Right renal pelvis (tissue), 4 donors: ENCODE data around the gene ASCC2. TPM values are rescaled to one million over a fixed set of nuclear protein-coding genes. Genes with fewer than 3 reads are reported as not detected.

Experiments
- DNase-seq, 4 donors: peaks; one replicate each; pipeline ENCODE4 v3.0.0-alpha.2; 2013; ENCODE audit warnings: low read depth in 4 of 4, low spot score in 3 of 4, missing footprints in 1 of 4
- polyA plus RNA-seq, 4 donors: library from polyadenylated mRNA; unstranded; fragments of 120-200 nt; gene quantifications; one replicate each; pipeline ENCODE4 v1.2.1, GENCODE V29; 2013; ENCODE audit not compliant: insufficient read length in 4 of 4

The ASCC2 gene
- polyA plus RNA-seq, 4 donors = 41.1 to 47.7 (median 42.4) TPM

GRCh38 chr22:29819501-29819900, 18.6 kb downstream of the ASCC2 start:
- DNase-seq = no peak

DNA sequence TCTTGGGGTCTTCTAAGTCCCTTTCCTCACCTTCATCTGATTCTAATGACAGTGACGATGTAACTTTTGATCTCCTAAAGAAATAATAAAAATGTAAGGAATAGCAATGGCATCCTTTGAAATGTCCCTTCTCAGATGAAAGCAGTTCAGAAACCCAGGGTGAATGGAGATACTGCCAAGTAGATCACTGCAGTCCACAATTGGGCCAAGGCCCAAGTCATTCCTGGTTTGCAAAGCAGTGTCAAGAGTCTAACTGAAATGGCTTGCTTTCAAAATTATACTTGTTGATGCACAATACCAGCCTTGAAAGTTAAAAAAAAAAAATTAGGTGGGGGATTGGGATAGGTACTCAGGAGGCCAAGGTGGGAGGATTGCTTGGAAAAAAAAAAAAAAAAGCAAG, 20.4 kb downstream of the ASCC2 start:
- DNase-seq = no peak

DNA sequence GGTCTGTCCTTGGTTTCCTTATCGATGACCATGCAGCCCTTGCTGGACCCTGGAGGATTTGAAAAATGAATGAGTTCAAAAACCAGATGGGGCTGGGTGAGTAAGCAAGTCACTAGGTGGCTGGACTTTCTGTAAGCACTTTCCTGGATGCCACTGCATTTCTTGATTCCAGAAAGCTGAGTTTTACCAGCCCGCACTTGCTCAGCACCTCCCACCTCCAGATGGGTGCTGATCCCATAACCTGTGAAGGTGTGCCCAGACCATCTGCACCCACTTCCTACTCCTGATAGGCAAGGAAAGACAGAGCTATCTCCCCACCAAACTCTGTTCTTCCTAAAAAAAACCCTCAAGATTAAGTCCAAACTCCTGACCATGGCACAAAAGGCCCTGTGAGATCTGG, 21.1 kb downstream of the ASCC2 start:
- no peak for DNase-seq

DNA sequence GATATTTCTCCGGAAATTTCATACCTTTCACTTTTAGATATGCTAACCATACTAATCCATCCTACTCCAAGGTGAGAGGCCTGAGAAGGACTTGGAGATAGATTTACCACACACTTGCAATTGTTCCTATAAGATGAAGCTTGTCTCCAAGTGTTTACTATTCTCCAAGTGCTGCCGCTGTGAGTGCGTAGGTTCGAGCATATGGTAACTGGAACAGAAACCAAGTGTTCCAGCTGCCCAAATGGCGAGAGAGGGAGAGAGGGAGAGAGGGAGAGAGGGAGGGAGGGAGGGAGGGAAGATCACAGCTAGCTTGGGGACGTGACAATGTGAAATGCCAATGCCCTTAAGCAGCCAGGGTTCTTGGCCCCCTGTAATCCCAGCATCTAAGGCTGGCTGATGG, 21.5 kb downstream of the ASCC2 start:
- no peak for DNase-seq

DNA sequence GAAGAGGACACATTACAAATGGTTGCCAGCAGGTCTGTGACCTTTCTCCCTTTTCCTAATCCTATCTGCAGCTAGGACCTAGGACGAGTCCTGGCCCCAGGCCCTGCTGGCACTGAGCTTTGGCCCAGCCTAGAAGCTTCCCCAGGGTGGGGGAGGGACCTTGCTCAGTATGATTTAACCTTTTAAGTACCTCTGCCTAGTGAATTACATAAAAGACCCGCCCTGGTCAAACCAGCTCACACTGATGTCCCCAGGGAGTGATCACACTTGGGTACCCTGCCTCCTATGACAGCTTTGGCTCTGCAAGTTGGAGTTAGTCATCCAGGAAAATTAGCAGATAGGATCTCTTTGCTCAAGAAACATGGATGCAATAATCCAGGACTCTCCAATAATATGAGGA, 21.9 kb downstream of the ASCC2 start:
- DNase-seq = no peak

- DNase-seq = no peak
These were observed 22.5 kb downstream of the ASCC2 start for GRCh38 chr22:29815580-29815979.

DNA sequence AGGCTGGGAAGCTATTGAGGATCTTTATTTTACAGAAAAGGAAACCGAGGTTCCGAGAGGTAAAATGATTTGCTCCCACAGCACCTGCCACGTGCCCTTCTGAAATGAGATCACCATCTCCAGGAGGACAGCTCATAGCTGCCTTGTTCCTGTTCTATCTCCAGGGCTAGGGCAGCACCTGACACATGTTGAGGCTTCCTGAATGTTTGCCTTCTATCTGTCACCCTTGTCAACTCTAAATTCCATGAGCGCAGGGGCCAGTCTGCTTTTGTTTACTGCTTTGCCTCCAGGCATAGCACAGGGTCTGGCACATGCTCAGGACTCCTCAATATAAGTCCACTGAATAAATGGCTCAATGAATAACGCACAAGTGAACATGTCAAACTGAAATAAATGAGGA, 24.1 kb downstream of the ASCC2 start:
- no peak for DNase-seq

- no peak for DNase-seq
These were observed 24.5 kb downstream of the ASCC2 start for GRCh38 chr22:29813563-29813962.

GRCh38 chr22:29813126-29813525, 24.9 kb downstream of the ASCC2 start:
- no peak for DNase-seq

GRCh38 chr22:29811377-29811776, 26.7 kb downstream of the ASCC2 start:
- DNase-seq = no peak

DNA sequence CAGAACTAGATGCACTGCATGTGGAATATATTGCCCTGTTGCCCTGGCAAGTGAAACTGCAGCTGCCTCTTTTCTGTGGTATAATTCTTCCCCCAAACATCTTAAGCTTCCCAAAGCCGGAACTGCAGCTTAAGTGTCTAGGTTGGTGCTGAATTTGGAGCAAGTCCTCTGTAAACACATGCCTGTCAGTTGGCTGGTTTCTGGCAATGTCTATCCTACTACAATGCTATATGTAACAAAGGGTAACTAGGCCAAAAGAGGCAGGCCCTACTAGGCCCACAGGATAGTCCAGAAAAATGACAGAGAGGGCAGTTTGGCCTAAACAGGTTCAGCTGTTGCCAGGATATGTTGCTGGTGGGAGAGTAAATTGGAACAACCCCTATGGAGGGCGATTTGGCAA, 27.9 kb downstream of the ASCC2 start:
- DNase-seq = no peak

DNA sequence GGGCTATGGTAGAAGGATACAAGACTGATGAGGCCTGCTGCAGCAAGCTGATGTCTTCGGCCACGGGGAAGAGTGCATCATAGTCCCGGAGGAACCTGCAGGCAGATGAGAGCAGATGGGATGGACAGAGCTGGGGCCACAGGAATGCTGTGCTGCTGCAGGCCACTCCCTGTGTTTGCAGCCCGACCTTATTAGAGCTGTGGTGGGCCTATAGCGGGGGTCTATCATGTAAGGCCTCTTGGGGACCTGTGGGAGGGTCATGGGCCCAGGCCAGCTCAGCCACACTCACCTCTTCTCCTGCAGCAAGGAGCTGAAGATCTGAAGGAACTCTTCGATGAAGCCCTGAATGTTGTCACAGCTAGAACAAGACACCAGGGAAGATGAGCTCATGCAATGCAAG, 31.9 kb downstream of the ASCC2 start:
- DNase-seq = no peak

DNA sequence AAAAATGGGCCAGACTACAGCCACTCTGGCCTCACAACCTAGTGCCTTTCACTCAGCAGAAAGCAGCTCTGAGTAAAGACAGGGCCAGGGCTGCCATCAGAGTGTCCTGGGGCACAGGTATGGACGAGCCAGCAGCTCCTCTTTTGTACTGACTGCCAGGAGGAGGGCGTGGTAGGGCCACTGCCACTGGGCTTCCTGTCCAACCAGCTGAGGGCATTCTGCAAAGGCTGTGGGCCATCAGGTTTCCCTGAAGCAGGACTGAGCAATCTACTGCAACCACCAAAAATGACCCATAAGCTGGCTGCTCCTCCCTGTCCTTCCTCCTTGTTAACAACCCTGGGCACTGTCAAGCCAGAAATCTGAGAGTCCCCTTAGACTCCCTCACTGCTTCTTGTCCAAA, 33.1 kb downstream of the ASCC2 start:
- no peak for DNase-seq

GRCh38 chr22:29803190-29803589, 34.9 kb downstream of the ASCC2 start:
- DNase-seq = no peak

DNA sequence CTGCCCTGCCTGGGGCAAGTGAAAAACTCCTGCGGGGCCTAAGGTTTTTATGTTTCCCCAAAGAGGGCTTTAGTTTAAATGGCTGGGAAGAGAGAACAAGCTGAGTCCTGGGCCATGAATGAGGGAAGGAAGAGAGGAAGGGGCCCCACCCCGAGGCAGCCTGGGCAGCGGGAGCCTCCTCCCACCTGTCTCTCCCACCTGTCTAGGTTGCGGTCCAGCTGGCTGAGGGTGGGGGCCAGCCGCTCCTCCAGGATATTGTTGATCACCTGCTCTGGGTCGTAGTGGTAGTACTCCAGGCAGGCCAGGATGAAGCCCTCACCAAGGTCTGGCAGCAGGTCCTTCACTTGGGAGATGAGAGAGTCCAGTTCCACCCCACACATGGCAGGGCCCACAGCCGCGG, 36.3 kb downstream of the ASCC2 start:
- DNase-seq = no peak

DNA sequence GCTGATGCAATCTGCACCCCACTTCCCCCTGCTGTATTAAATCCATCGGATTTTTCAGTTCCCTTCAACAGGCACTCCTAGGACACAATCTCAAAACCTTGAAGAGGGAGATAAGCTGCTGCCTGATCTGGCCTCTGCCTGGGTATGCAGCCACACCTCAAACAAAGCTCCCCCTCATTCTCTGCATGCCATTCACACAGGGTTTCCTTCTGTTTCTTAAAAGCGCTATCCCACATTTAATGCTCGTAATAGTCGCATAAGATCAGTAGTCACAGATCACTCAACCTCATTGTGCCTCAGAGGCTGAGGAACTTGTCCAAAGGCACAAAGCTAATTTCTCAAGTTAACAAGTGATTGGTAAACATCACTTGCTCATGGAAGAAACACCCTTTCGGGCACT, 36.9 kb downstream of the ASCC2 start:
- no peak for DNase-seq

DNA sequence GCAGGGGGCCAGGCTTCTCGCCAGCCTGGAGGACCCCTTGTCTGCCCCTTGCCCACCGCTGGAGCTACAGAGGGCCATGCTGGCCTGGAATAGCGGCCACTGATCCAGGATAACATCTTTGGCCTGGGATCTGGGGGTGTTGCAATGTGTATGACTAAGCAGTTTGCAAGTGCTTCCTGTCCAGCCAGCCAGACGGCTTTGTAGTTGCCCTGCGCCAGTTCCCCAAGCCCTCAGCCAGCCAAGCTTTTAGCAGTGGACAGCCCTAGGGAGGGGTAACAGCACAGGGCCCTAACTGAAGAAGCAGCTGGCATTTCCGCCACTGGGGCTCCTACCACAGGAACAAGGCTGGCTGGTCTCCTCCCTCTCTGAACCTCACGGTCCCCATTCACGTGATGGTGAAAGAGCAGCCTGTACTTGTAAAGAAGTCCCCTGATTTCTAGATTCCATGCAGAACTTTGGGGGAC, 38.8 kb downstream of the ASCC2 start:
- DNase-seq = no peak

GRCh38 chr22:29798801-29799200, 39.3 kb downstream of the ASCC2 start:
- DNase-seq = no peak

DNA sequence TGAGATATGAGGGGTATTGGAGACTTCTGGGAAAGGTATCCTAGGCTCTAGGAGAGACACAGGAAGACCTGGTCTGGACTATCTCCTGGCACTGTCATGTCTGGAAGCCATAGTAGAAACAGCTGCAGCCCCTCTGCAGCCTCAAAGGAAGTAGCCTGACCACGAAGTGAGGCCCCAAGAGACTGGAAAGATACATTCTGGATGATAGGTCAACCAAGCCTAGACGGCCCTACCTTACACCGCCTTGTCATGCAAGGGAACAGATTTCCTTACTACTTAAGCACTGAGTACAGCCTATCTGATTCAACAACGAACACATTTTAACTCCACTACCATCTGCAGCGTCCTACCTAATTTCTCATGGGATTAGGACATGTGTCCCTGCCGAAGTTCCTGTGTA, 39.8 kb downstream of the ASCC2 start:
- no peak for DNase-seq

GRCh38 chr22:29797351-29797750, 40.7 kb downstream of the ASCC2 start:
- DNase-seq = no peak

GRCh38 chr22:29795663-29796062, 42.4 kb downstream of the ASCC2 start:
- no peak for DNase-seq

DNA sequence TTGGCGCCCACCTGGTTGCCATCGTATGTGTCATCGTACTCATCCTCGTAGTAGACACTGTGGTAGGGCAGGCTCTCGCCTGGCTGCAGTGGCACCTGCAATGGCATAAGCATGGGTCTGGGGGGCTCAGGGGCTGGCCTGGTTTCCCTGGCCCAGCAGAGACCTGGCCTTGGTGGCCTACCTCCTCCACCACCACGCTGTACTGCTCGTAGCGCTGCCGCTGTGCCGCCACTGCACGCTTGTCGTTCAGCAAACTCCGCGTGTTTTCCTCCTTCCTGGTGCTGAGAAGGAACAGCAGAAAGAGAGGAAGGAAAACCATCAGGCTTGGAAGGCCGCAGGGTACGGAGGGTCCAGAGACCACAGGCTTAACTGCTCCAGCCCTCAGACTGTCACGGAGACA, 44.7 kb downstream of the ASCC2 start:
- no peak for DNase-seq

DNA sequence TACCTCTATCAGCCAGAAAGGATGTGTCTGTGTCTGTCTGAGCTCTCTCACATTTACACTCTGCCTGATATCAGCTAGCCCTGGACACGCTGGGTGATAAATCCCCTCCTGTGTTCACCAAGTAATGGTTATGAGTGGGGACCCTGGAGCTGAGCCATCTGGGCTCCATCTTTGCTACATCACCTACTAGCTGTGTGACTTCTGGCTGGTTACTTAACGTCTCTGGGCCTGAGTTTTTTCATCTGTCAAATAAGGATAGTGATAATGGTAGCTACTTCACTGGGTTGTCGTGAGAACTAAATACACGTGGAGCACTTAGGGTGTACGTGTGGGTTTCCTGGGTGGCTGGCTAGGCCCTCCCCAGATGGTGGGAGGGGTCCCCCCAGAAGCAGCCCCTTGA, 48.0 kb downstream of the ASCC2 start:
- no peak for DNase-seq
